Astrocyte (in vitro differentiated cells and primary cell): ENCODE measurements around the gene XYLT1. TPM values are rescaled to one million over a fixed set of nuclear protein-coding genes. Genes with fewer than 3 reads are reported as not detected.
A peak's percentile ranks its signal among the peaks of the same experiment; 100 is the strongest.

Experiments used
- DNase-seq: peaks from one replicate; pipeline ENCODE4 v3.0.0-alpha.2; 2010; ENCODE audit warnings: low read depth
- FAIRE-seq: peaks from 2 replicates; lab custom pipeline; 2011; peaks lifted over from hg19 to GRCh38; lab: Jason Lieb, UNC
- H2AFZ ChIP-seq: 2 replicates; pipeline ENCODE4 v1.6.0; 2012; ENCODE audit warnings: low read depth, low read length, inconsistent platforms
- H3K27ac ChIP-seq: 2 replicates; pipeline ENCODE4 v1.5.1; 2011; ENCODE audit warnings: low read depth, low read length, inconsistent platforms
- H3K27me3 ChIP-seq: 2 replicates; pipeline ENCODE4 v1.6.0; 2011; ENCODE audit warnings: low read length, inconsistent platforms; ENCODE audit not compliant: insufficient read depth
- H3K36me3 ChIP-seq: 2 replicates; pipeline ENCODE4 v1.5.1; 2011; ENCODE audit warnings: low read length, inconsistent platforms; ENCODE audit not compliant: insufficient read depth
- H3K4me1 ChIP-seq: 2 replicates; pipeline ENCODE4 v1.5.1; 2011; ENCODE audit warnings: low read length, inconsistent platforms; ENCODE audit not compliant: insufficient read depth
- H3K4me2 ChIP-seq: 2 replicates; pipeline ENCODE4 v1.6.0; 2012; ENCODE audit warnings: low read length, inconsistent platforms
- H3K4me3 ChIP-seq: 2 replicates; pipeline ENCODE4 v1.5.1; 2011; ENCODE audit warnings: low read depth, mild to moderate bottlenecking, low read length, inconsistent platforms; ENCODE audit not compliant: insufficient read depth
- H3K79me2 ChIP-seq: 2 replicates; pipeline ENCODE4 v1.6.0; 2012; ENCODE audit warnings: mild to moderate bottlenecking, low read length, inconsistent platforms; ENCODE audit not compliant: insufficient read depth
- H3K9ac ChIP-seq: 2 replicates; pipeline ENCODE4 v1.6.0; 2012; ENCODE audit warnings: mild to moderate bottlenecking, low read length, inconsistent platforms
- H3K9me3 ChIP-seq: 2 replicates; pipeline ENCODE4 v1.5.1; 2012; ENCODE audit warnings: low read depth, mild to moderate bottlenecking, low read length, inconsistent platforms; ENCODE audit not compliant: insufficient read depth
- H4K20me1 ChIP-seq: 2 replicates; pipeline ENCODE4 v1.6.0; 2012; ENCODE audit warnings: low read length, inconsistent platforms; ENCODE audit not compliant: insufficient read depth
- H3K27ac Mint-ChIP-seq: one replicate; pipeline ENCODE4 v1.8.0; 2021; ENCODE audit warnings: mild to moderate bottlenecking, mixed read lengths; ENCODE audit not compliant: unreplicated experiment
- H3K27me3 Mint-ChIP-seq: one replicate; pipeline ENCODE4 v1.8.0; 2021; ENCODE audit warnings: low read depth, mixed read lengths; ENCODE audit not compliant: unreplicated experiment
- H3K36me3 Mint-ChIP-seq: one replicate; pipeline ENCODE4 v1.8.0; 2021; ENCODE audit warnings: low read depth, mixed read lengths; ENCODE audit not compliant: unreplicated experiment
- H3K4me1 Mint-ChIP-seq: one replicate; pipeline ENCODE4 v1.8.0; 2021; ENCODE audit warnings: low read depth, mixed read lengths; ENCODE audit not compliant: unreplicated experiment
- H3K4me3 Mint-ChIP-seq: one replicate; pipeline ENCODE4 v1.8.0; 2021; ENCODE audit warnings: mild to moderate bottlenecking, moderate library complexity, mixed read lengths; ENCODE audit not compliant: unreplicated experiment
- H3K9me3 Mint-ChIP-seq: one replicate; pipeline ENCODE4 v1.8.0; 2021; ENCODE audit warnings: mild to moderate bottlenecking, mixed read lengths; ENCODE audit not compliant: unreplicated experiment
- CTCF ChIP-seq: IDR thresholded peaks from 2 replicates; pipeline ENCODE4 v1.5.1; 2011; ENCODE audit warnings: low read depth, mild to moderate bottlenecking, inconsistent platforms, low read length, moderate library complexity; ENCODE audit not compliant: insufficient read depth
- EZH2 ChIP-seq: IDR thresholded peaks from 2 replicates; pipeline ENCODE4 v1.6.1; 2012; ENCODE audit warnings: mild to moderate bottlenecking, low read length, inconsistent platforms; ENCODE audit not compliant: insufficient read depth
- total RNA-seq: library from RNA; stranded (reverse); gene quantifications from 2 replicates; pipeline ENCODE4 v1.2.1, GENCODE V29; 2021

The XYLT1 gene
- total RNA-seq, 1 donor from 2014 or later, result 22.9 TPM

DNA sequence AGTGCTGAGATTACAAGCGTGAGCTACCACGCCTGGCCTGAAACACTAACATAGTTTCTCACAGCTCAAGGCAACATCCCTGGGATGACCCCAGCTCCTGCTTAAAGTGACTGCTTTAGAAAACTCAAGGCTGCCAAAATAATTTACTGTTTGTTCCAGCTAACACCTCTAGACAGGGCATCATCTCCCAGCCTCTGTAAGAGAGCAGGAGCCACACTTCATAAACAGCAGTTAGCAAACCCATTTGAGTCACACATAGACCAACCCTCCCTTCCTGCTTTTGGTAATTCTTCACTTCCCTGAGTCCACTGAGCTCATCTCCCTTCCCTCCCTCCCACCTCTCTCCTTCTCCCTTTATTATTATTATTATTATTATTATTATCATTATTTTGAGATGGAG, 201.3 kb downstream of the XYLT1 start:
- DNase-seq, result peak; percentile 17

GRCh38 chr16:17266608-17267313, 204.0 kb downstream of the XYLT1 start:
- peaks cover 51% of the 10 kb centered on the region for H3K79me2 ChIP-seq
- no peaks in the 10 kb centered on the region for H3K9me3 ChIP-seq
- H3K4me1 ChIP-seq, result peaks cover 7% of the 10 kb centered on the region
- Mint-ChIP-seq H3K27ac (no peak overlapping the region), H3K27me3 (no peaks in the 10 kb centered on the region), H3K4me1 (peaks cover 10% of the 10 kb centered on the region), H3K4me3 (no peak overlapping the region), H3K9me3 (peaks cover 2% of the 10 kb centered on the region), H3K36me3 (no peaks in the 10 kb centered on the region)
- H2AFZ ChIP-seq, result no peak overlapping the region
- no peak overlapping the region for H3K27ac ChIP-seq
- H3K4me2 ChIP-seq, result no peak overlapping the region
- no peak overlapping the region for H3K4me3 ChIP-seq
- no peak overlapping the region for H3K9ac ChIP-seq
- no peak for TF ChIP-seq EZH2
- no peak for TF ChIP-seq CTCF
- H3K27me3 ChIP-seq, result no peaks in the 10 kb centered on the region
- no peaks in the 10 kb centered on the region for H3K36me3 ChIP-seq
- H4K20me1 ChIP-seq, result peaks cover 86% of the 10 kb centered on the region
- FAIRE-seq (no peak), DNase-seq (no peak)

More for the DNA sequence above, 201.3 kb downstream of the XYLT1 start:
- Histone ChIP-seq H3K27me3 (no peaks in the 10 kb centered on the region), H3K4me1 (peaks cover 19% of the 10 kb centered on the region), H3K36me3 (no peaks in the 10 kb centered on the region), H3K9me3 (no peaks in the 10 kb centered on the region), H3K4me2 (no peak overlapping the region), H3K79me2 (peaks cover 58% of the 10 kb centered on the region), H3K27ac (no peak overlapping the region), H4K20me1 (peaks cover 84% of the 10 kb centered on the region), H3K4me3 (no peak overlapping the region), H2AFZ (no peak overlapping the region), H3K9ac (no peak overlapping the region)
- H3K4me1 Mint-ChIP-seq, result peaks cover 25% of the 10 kb centered on the region
- no peak overlapping the region for H3K4me3 Mint-ChIP-seq
- FAIRE-seq, result no peak
- H3K9me3 Mint-ChIP-seq, result no peaks in the 10 kb centered on the region
- no peak overlapping the region for H3K27ac Mint-ChIP-seq
- no peaks in the 10 kb centered on the region for H3K27me3 Mint-ChIP-seq
- TF ChIP-seq CTCF, result no peak
- H3K36me3 Mint-ChIP-seq, result no peaks in the 10 kb centered on the region

- Histone ChIP-seq H3K4me1 (peaks cover 2% of the 10 kb centered on the region), H3K27me3 (no peaks in the 10 kb centered on the region), H3K9ac (no peak overlapping the region), H3K27ac (no peak overlapping the region), H2AFZ (no peak overlapping the region), H4K20me1 (peaks cover 85% of the 10 kb centered on the region), H3K9me3 (no peaks in the 10 kb centered on the region), H3K4me2 (no peak overlapping the region), H3K4me3 (no peak overlapping the region), H3K36me3 (no peaks in the 10 kb centered on the region), H3K79me2 (peaks cover 41% of the 10 kb centered on the region)
- no peak overlapping the region for H3K27ac Mint-ChIP-seq
- no peaks in the 10 kb centered on the region for H3K36me3 Mint-ChIP-seq
- no peaks in the 10 kb centered on the region for H3K27me3 Mint-ChIP-seq
- peaks cover 2% of the 10 kb centered on the region for H3K9me3 Mint-ChIP-seq
- DNase-seq (no peak), FAIRE-seq (no peak)
- H3K4me1 Mint-ChIP-seq, result no peaks in the 10 kb centered on the region
- H3K4me3 Mint-ChIP-seq, result no peak overlapping the region
- TF ChIP-seq EZH2 (no peak), CTCF (no peak)
These were observed 205.6 kb downstream of the XYLT1 start for GRCh38 chr16:17265154-17265553.
